NCI-H1048 (cell line): ENCODE results near the gene SLC22A7.

ENCODE experiments used
- DNase-seq: peaks from one replicate; lab custom pipeline; 2025; lab: John Stamatoyannopoulos, UW

SLC22A7 gene

GRCh38 chr6:43297644-43298564 lies at the start of gene SLC22A7:
SLC22A7 (plus strand) TSS chr6:43298260; CDS start chr6:43298359, 99 bp downstream.
- no peak for DNase-seq

DNA sequence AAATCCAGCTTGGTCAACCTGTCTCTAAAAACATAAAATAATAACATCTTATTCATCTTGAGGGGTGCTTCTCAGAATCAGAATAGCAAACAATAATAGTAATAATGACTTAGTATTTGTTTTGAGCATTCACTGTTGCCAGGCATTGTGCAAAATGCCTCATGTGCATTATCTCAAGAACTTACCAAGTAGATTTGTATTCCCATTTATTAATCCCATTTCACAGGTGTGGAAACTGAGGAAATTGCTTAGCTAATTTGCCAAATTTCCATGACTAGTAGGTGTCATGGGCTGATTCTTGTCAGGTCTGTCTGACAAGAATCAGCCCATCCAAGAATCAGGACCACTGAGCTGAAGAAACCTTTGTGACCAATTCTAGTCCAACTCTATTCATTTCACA lies 49.3 kb upstream of the SLC22A7 start:
- DNase-seq: no peak

GRCh38 chr6:43250992-43251373 lies 47.1 kb upstream of the SLC22A7 start:
- no peak for DNase-seq

- DNase-seq: no peak
Observed at GRCh38 chr6:43253401-43253800, 44.7 kb upstream of the SLC22A7 start.

DNA sequence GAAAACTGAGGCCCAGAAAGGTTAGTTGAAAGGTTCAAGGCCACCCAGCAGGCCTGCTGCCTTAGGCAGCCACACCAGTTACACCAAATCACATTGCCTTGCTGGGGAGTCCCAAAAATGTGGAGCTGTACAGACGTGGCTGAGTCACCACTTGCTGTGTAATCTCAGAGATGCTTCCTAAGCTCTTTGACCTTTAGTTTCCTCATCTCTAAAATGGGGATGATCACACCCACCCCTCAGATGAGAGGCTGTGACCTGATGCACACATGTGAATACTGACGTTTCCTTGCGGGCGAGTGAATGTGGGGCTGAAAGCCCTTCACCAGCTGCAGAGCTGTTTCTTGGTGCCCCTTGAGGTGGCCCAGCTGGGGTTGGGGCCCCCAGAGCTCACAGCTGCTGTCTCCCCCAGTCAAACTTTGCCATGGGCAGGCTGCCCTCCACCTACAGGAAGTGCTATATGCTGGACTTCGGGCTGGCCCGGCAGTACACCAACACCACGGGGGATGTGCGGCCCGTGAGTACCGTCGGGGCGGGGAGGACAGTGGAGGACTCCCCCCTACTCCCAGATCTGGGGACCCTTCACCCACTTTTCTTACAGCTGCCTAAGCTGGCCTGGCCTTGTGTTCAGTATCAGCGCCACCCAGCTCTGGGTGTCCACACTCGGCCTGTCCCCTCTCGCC lies 43.8 kb upstream of the SLC22A7 start:
- DNase-seq: no peak

GRCh38 chr6:43254846-43255245 lies 43.2 kb upstream of the SLC22A7 start:
- no peak for DNase-seq

DNA sequence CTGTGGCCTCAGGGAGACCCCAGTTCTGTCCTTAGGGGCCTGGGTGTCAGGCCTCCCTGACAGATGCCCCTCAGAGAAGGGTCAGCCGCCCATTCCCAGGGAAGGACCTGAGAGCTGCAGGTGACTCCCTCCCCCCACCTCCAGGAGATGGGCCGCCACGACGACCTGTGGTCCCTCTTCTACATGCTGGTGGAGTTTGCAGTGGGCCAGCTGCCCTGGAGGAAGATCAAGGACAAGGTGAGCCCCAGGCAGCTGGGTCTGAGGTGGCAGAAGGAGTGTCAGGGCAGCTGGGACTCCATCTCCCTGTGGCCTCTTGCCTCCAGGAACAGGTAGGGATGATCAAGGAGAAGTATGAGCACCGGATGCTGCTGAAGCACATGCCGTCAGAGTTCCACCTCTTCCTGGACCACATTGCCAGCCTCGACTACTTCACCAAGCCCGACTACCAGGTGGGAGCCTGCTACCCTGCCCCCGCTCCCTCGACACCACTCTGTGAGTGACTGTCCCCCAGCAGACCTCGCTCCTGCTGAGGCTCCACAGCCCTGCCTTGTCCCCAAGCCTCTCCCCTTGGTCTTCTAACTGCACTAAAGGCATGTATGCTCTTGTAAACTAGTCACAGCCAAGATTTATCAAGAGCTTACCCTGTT lies 42.5 kb upstream of the SLC22A7 start:
- DNase-seq: no peak

DNA sequence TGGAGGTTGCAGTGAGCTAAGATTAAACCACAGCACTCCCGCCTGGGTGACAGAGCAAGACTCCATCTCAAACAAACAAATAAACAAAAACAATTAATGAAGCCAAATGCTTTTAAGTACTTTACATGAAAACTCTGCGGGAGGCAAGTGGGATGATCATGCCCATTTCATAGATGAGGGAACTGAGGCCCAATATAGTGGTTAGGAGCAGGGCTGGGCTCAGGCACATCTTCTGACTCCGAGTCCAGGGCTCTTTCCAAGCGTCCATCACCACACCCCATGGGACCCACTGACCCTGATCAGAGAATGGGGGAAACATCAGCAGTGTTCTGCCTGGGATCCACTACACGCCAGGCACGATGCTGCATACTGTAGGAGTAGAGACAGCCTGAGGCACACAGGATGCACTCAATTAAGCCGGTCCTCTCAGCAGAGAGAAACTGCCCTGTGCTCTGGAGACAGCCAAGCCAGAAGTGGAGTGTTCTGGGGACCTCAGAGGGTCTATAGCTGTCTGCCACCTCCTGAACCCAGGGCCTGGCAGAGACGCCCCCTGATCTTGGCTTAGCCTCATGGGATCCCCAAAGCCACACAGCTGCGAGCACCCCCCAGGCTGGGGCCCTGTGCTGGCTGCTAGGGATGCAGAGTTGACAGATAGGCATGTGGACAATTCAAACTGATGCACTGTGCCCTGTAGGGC lies 41.2 kb upstream of the SLC22A7 start:
- DNase-seq: no peak

GRCh38 chr6:43257367-43258145 lies 40.5 kb upstream of the SLC22A7 start:
- DNase-seq: no peak

DNA sequence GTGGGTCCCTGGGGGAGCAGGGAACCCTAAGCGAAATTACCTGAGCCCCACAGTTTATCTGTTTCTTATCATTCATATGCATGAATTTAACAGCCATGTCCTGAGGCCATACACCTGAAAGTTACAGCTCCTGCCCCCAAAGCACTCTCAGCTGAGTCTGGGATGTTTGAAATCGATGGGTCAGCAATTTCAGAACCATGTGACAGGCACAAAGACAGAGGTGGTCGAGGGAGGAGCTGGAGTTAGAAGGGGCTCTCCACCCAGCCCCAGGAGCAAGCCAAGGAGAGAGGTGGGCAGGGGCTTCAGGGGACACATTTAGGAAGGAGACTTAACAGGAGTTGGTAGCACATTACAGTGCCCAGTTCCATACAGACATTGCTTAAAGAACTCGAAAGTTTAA lies 39.9 kb upstream of the SLC22A7 start:
- no peak for DNase-seq

- DNase-seq: no peak
Observed at GRCh38 chr6:43258807-43259686, 39.0 kb upstream of the SLC22A7 start.

- no peak for DNase-seq
Observed at GRCh38 chr6:43260791-43261190, 37.3 kb upstream of the SLC22A7 start.

DNA sequence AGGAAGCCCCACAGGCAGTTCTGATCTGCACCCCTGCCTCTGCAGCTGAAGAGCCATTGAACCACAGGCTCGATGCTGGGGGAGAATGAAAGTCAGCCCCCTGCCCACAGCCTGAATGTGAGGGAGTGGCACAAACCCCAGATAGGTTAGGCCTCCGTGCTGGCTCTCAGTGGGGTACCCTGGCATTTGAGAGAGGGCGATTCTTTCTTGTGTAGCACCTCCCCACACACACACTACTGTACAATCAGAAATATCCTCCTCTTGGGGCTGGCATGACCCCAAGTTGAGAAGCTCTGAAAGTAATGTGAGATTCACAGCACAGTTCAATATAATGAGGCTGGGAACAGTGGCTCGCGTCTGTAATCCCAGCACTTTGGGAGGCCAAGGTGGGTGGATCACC lies 36.9 kb upstream of the SLC22A7 start:
- no peak for DNase-seq

- no peak for DNase-seq
Observed at GRCh38 chr6:43262000-43262779, 35.9 kb upstream of the SLC22A7 start.

- no peak for DNase-seq
Observed at GRCh38 chr6:43262780-43263313, 35.2 kb upstream of the SLC22A7 start.

DNA sequence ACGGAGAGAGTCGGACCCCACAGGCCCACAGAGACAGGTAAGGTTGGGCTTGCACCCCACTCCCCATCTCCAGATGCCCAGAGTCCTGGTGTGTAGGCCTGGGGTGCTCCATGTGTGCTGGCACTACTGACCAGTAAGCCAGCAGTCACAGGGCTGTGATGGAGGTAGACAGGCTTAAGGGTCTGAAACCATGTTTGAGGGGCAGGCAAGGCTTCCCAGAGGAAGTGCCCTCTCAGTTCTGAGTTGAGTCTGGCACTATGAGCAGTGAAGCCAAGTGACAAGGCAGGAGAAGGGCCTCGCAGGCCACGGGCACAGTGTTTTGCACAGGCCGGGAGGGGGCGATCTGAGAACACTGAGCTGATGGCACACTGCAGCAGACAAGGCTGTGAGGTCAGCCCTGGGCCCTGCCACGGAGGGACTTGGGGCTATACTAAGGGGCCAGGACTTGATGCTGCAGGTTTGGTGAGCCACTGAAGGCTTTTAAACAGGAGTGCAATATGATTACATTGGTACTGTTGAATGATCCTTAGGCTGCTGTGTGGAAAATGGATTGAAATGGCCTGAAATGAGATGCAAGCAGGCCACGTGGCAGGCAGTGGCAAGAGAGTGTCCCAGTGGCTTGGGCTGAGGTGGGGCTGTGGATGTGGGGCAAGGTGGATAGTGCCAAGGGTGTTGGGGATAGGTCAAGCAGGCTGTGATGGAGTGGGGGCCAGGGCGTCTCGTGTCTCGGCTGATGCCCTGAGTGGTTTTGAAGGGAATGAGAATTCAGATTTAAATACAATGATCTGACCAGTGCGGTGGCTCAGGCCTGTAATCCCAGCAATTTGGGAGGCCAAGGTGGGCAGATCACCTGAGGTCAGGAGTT lies 34.5 kb upstream of the SLC22A7 start:
- no peak for DNase-seq

GRCh38 chr6:43264599-43265145 lies 33.4 kb upstream of the SLC22A7 start:
- no peak for DNase-seq

GRCh38 chr6:43265564-43265963 lies 32.5 kb upstream of the SLC22A7 start:
- DNase-seq: no peak
